IPS-18a (cell line): Measurements from ENCODE around the gene GUCA1A.

Experiments used
- H3K27ac ChIP-seq: one replicate; pipeline ENCODE4 v1.5.1; 2013; ENCODE audit warnings: low read length
- H3K27me3 ChIP-seq: one replicate; pipeline ENCODE4 v1.6.1; 2013; ENCODE audit warnings: mild to moderate bottlenecking, low read length; ENCODE audit not compliant: control insufficient read depth, insufficient read depth
- H3K36me3 ChIP-seq: one replicate; pipeline ENCODE4 v1.6.1; 2013; ENCODE audit warnings: low read depth, low read length; ENCODE audit not compliant: control insufficient read depth
- H3K4me1 ChIP-seq: one replicate; pipeline ENCODE4 v1.6.1; 2013; ENCODE audit warnings: low read depth, low read length; ENCODE audit not compliant: control insufficient read depth
- H3K4me3 ChIP-seq: one replicate; pipeline ENCODE4 v1.5.1; 2013; ENCODE audit warnings: low read length
- H3K9ac ChIP-seq: one replicate; pipeline ENCODE4 v1.6.1; 2013; ENCODE audit warnings: mild to moderate bottlenecking, low read length, moderate library complexity
- H3K9me3 ChIP-seq: one replicate; pipeline ENCODE4 v1.6.1; 2013; ENCODE audit warnings: low read depth, low read length; ENCODE audit not compliant: control insufficient read depth

The GUCA1A gene

DNA sequence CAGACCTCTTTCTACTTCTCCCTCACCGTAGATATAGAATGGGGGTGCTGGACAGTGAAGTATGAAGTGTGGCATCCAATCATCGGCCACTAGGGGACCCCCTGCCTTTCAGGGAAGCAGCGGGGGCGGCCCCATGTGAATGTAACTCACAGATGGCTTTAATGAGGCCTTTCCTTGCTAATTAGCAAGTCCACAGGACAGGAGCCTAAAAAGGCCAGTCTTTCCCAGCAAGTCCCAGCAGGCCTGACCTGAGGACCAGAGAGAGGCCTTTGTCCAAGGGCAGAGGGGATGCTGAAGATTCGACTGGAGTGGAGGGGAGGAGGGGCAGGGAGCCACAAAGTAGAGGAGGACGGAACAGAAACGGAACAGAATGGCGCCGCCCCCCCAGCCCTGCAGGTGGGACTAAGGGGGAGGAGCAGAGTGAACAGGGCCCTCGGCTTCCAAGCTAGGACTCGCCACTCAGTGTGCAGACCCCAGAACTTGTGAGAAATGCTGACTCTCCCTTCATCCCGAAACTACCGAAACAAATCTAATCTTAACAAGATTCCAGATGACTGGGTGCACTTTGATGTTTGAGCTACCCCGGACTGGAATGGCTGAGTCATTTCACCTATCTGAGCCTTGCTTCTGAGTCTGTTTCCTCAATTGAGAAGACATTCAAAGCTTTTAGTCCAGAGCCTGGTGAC, 36.5 kb upstream of the GUCA1A start:
- H3K4me3 ChIP-seq: peak overlapping the region; percentile 40
- H3K9ac ChIP-seq: peak overlapping the region; percentile 65
- no peaks in the 10 kb centered on the region for H3K27me3 ChIP-seq
- peaks cover 62% of the 10 kb centered on the region for H3K4me1 ChIP-seq
- H3K27ac ChIP-seq: peak overlapping the region; percentile 96
- H3K9me3 ChIP-seq: no peaks in the 10 kb centered on the region
- H3K36me3 ChIP-seq: peaks cover 3% of the 10 kb centered on the region

DNA sequence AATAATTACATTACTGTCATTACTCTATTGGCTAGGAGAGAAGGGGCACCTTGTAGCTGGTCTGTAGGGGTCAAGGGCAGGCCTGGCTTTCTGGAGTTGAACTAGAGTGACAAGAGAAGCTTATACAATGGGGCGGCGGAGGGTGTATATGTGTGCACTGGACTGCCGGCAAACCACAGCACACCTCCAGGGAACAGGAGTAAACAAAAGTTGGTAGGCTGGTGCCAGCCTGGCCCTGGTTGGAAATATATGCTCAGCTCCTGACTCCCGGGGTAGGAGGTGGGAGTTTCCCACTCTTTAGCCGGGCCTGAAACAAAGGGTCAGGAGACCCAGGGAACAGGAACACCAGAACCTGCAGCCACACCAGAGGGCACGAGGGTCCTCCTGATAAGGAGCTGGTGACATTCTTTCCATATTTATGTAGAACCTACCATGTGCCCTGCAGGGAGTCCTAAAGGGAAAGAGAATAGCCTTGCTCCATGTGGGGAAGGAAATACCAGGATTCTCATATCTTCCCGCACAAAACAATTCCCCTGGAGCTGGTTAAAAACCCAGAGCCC, 35.9 kb upstream of the GUCA1A start:
- H3K27me3 ChIP-seq: no peaks in the 10 kb centered on the region
- H3K36me3 ChIP-seq: peaks cover 3% of the 10 kb centered on the region
- H3K4me1 ChIP-seq: peaks cover 62% of the 10 kb centered on the region
- H3K4me3 ChIP-seq: peak overlapping the region; percentile 40
- peak overlapping the region; percentile 65 for H3K9ac ChIP-seq
- no peaks in the 10 kb centered on the region for H3K9me3 ChIP-seq
- H3K27ac ChIP-seq: peak overlapping the region; percentile 96

DNA sequence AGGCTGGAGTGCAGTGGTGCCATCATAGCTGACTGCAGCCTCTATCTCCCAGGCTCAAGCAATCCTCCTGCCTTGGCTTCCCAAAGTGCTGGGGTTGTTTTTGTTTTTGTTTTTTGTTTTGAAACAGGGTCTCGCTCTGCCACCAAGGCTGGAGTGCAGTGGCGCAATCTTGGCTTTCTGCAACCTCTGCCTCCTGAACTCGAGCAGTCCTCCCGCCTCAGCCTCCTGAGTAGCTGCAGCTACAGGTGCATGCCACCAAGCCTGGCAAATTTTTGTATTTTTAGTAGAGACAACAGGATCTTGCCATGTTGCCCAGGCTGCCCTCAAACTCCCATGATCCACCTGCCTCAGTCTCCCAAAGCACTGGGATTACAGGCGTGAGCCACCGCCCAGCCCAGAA, 35.0 kb upstream of the GUCA1A start:
- H3K9ac ChIP-seq: no peak overlapping the region
- H3K27ac ChIP-seq: no peak overlapping the region
- H3K9me3 ChIP-seq: no peaks in the 10 kb centered on the region
- no peak overlapping the region for H3K4me3 ChIP-seq
- no peaks in the 10 kb centered on the region for H3K27me3 ChIP-seq
- H3K4me1 ChIP-seq: peaks cover 57% of the 10 kb centered on the region
- H3K36me3 ChIP-seq: peaks cover 1% of the 10 kb centered on the region

DNA sequence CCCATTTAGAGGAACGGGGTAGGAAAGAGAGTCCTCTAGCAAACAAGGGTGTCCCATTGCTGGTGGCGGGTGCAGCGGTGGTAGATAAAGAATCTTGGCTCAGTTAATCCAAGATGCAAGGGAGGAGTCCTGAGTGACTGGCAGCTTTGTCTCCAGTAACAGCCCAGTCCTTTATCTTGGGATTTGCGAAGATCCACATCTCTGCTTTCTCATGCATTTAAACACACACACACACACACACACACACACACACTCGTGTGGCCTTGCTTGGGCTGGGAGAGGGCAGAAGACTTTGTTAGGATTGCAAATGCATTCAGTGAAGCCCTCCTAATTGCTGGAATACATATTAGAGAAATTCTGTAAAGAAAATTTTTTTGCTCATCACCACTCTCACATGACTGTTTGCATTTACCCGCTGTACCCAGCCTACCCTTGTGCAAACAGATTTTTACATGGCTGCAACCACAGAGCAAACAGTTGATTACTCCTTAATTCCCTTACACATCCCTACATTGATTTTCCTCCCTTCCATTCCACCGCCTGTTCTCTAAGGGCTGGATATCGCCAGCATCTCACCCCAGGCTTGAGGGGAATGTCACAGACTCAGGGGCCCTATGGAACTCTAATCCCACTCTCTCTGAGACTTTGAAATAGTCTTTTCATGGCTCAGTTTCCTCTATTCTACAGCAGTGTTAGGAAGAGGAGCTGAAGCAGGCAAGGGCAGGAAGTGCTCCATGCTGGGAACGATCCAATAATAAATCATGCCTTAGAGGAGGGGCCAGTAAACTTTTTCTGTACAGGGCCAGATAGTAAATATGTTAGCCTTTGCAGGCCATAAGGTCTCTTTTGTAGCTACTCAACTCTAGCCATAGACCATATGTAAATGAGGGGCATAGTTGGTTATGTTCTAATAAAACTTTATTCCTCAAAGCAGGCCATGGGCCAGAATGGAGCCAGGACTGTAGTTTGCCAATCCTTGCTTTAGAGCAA, 34.2 kb upstream of the GUCA1A start:
- H3K4me1 ChIP-seq: peaks cover 54% of the 10 kb centered on the region
- no peaks in the 10 kb centered on the region for H3K9me3 ChIP-seq
- H3K27me3 ChIP-seq: no peaks in the 10 kb centered on the region
- no peak overlapping the region for H3K27ac ChIP-seq
- H3K9ac ChIP-seq: no peak overlapping the region
- no peaks in the 10 kb centered on the region for H3K36me3 ChIP-seq
- peak overlapping the region; percentile 14 for H3K4me3 ChIP-seq

DNA sequence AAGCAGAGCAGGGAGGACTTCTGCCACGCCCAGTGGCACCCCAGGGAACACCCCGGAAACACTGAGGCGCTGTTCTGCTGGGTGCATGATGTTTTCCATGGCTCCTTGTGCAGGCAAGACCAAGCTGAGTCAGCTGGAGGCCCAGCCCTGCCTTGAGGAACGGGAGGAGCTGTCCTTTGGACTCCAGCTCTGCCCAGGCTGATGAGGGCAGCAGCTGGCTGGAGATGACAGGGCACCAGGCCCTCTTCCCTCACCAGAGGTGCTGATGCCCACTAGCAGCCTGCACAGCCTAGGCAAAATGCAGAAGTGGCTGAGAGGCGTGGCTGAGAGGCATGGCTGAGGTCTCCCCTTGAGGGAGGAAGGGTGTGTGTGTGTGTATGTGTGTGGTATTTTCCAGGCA, 33.1 kb upstream of the GUCA1A start:
- H3K4me3 ChIP-seq: peak overlapping the region; percentile 71
- H3K9ac ChIP-seq: no peak overlapping the region
- H3K27ac ChIP-seq: no peak overlapping the region
- peaks cover 50% of the 10 kb centered on the region for H3K4me1 ChIP-seq
- H3K36me3 ChIP-seq: no peaks in the 10 kb centered on the region
- no peaks in the 10 kb centered on the region for H3K9me3 ChIP-seq
- H3K27me3 ChIP-seq: no peaks in the 10 kb centered on the region

DNA sequence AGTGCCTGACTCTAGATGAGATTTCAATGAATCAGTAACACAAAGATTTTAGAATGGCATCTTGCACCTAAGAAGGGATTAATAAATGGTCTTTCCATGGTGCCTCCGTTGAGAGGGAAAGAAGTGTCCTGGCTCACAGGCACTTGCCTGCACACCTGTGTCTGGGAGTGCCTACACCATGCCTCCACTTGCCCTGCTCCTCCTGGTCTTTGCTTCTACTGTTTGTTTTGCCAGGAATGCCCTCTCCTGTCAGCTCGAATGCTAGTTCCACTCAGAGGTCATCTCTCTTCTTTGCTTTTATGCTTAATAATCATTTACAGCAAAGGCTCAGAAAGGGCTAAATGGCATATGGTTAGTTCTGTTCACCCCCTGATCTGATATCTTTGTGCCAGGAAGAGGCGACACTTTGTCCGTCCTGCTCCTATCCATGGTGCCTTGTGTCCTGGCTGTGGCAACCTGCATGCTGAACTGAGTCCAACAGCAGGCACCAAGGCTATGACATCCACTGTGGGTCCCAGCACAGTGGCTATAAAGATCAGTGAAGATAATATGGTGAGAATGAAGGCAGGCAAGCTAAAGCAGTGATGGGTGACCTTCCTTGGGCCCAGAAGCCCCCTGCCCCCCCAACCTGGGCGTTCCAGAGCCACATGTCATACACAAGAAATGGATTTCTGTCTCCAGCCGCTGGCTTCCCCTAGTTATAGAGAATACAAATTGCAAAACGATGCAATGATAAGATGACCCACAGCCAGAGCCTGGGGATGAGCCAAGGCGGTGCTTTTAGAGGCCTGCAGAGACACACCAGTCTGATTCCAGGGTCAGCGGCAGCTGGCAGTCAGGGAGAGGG, 32.2 kb upstream of the GUCA1A start:
- peaks cover 46% of the 10 kb centered on the region for H3K4me1 ChIP-seq
- peak overlapping the region; percentile 71 for H3K4me3 ChIP-seq
- H3K9me3 ChIP-seq: no peaks in the 10 kb centered on the region
- no peaks in the 10 kb centered on the region for H3K27me3 ChIP-seq
- H3K36me3 ChIP-seq: no peaks in the 10 kb centered on the region
- peak overlapping the region; percentile 86 for H3K9ac ChIP-seq
- no peak overlapping the region for H3K27ac ChIP-seq

DNA sequence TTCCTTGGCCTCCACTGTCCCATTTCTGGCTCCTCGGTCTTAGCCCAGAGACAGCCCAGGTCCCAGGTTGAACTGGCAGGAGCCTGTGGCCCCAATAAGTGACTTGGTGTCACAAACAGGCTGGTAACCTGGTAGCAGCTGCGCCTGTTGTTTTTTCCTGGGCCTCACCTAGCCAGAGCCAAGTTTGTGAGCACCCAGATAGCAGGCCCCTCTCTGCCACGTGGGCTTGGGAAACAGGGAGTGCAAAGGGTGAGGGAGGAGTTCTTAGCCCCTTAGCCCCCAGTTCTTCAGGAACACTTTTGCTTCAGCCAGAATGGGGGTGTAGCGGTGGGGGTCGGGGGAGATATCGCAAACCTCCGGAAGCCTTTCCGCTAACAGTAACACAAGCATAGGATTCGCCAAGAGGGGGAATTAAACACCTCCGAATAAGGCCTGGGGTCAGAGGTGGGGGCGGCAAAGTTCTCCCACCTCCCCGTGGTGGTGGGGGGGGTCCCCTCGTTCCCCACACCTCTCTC, 31.5 kb upstream of the GUCA1A start:
- Histone ChIP-seq H3K36me3 (no peaks in the 10 kb centered on the region), H3K27me3 (no peaks in the 10 kb centered on the region), H3K9me3 (no peaks in the 10 kb centered on the region), H3K27ac (no peak overlapping the region), H3K9ac (peak overlapping the region; percentile 86), H3K4me1 (peaks cover 40% of the 10 kb centered on the region), H3K4me3 (peak overlapping the region; percentile 71)

DNA sequence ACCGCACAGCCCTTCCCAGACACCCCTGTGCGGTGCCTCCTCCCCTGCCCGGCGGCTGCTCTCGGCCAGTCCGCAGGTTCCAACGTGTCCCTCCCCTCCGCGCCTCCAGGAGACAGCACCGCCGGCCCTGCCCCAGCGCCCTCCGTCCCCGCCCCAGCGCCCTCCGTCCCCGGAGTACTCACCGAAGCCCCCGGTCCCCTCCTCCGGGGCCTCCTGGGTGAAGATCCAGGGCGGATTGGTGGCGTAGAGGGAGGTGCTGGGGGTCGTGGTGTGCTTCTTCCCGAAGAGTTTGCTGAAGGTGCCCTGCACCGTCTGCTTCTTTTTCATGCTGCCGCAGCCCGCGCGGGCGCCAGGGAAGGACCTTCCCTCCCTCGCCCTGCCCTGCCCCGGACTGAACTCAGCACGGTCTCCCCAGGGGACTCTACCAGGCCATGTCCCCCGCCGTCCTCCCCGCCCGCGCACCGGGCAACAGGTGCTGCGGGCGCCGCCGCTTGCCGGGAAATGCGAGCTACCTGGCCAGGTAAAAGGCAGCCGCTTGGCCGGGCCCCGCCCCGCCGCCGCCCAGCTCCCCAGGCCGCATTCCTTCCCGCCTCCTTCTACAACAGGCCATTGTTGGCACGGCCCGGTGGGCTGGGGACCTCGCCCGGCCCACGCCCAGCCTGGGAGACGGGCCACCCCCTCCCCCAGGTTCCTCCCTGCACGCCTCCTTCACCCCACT, 30.9 kb upstream of the GUCA1A start, which contains the start of gene C6orf132:
C6orf132 (minus strand) TSS at position 503 of the 718 bp plus-strand sequence; CDS start at position 327, 176 bp downstream.
- Histone ChIP-seq H3K9ac (peak within 1 kb of the TSS; percentile 86), H3K9me3 (no peaks in the 10 kb centered on the region), H3K4me1 (peaks cover 34% of the 10 kb centered on the region), H3K36me3 (no peaks in the 10 kb centered on the region), H3K4me3 (peak within 1 kb of the TSS; percentile 71), H3K27ac (no peak within 1 kb of the TSS), H3K27me3 (no peaks in the 10 kb centered on the region)

DNA sequence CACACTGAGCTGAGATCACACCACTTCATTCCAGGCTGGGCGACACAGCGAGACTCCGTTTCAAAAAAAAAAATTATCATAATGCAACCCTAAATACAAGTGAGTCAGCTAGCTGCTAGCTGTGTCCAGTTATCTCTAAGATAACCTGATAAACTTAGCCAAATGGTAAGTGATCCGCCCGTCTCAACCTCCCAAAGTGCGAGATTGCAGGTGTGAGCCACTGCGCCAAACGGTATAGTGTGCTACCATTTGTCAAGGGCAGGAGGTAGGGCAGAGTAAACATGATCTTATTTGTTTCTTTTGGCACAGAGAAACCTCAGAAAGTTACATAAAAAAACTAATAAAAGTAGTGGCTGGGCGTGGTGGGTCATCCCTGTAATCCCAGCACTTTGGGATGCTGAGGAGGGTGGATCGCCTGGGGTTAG, 26.0 kb upstream of the GUCA1A start:
- H3K9me3 ChIP-seq: no peaks in the 10 kb centered on the region
- H3K27ac ChIP-seq: no peak overlapping the region
- H3K4me3 ChIP-seq: no peak overlapping the region
- H3K4me1 ChIP-seq: no peaks in the 10 kb centered on the region
- no peaks in the 10 kb centered on the region for H3K27me3 ChIP-seq
- no peaks in the 10 kb centered on the region for H3K36me3 ChIP-seq
- H3K9ac ChIP-seq: no peak overlapping the region

DNA sequence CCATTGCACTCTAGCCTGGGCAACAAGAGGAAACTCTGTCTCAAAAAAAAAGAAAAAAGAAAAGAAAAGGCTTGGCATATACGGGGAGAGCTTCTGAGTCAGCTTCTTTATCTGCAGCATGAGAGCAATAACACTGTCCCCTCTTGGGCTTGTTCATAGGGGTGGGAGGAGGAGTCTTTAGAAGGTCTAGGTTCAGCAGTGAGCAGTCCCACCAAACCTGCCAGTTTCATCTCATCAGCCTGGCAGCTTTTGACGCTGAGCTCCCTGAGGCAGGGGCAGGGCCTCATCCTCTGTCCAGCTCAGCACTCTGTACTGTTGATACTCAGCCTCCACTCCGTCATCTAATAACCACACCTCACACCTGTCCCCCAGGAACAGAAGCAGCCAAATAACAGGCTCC, 25.1 kb upstream of the GUCA1A start:
- no peak overlapping the region for H3K27ac ChIP-seq
- no peaks in the 10 kb centered on the region for H3K4me1 ChIP-seq
- no peak overlapping the region for H3K9ac ChIP-seq
- no peak overlapping the region for H3K4me3 ChIP-seq
- H3K36me3 ChIP-seq: no peaks in the 10 kb centered on the region
- no peaks in the 10 kb centered on the region for H3K27me3 ChIP-seq
- H3K9me3 ChIP-seq: no peaks in the 10 kb centered on the region
